A673 (cell line): ENCODE measurements around the gene ANO2.

Experiments
- CTCF ChIP-seq: fragments of 300-800, 200-600 bp; sonication (generic); conservative IDR thresholded peaks from 2 replicates; pipeline ENCODE4 v1.5.1; 2017; ENCODE audit warnings: low read depth, mild to moderate bottlenecking, antibody characterized with exemption, low read length, moderate library complexity, mixed read lengths
- EZH2 ChIP-seq: fragments of 200-600 bp; sonication (generic); IDR thresholded peaks from 2 replicates; pipeline ENCODE4 v1.6.1; 2017; ENCODE audit warnings: borderline replicate concordance, low read depth, mild to moderate bottlenecking, mixed read lengths, antibody characterized with exemption, low read length; ENCODE audit not compliant: poor library complexity, severe bottlenecking

- no peak for TF ChIP-seq CTCF
- TF ChIP-seq EZH2: no peak
Observed at GRCh38 chr12:5902736-5903135, 42.3 kb downstream of the ANO2 start.
